IMR-90 (cell line): ENCODE results near the gene FKBP6. TPM values are rescaled to one million over a fixed set of nuclear protein-coding genes. Genes with fewer than 3 reads are reported as not detected.

Source experiments
- ATAC-seq: fragments of 200-7000 bp; cut with Tn5 transposase; 2 replicates; pipeline ENCODE4 v1.9.1; 2020; ENCODE audit warnings: low read depth, mild to moderate bottlenecking, moderate library complexity
- BruUV-seq: library from RNA; stranded (reverse); fragments of 400-500 nt; replicated peaks from 2 replicates; lab custom pipeline; 2021; lab: Mats Ljungman, UMichigan
- CTCF ChIA-PET: fragments of 300-600 bp; formaldehyde crosslinking; extraction: SDS; loops from one replicate; lab custom pipeline; 2021; ENCODE audit warnings: antibody characterized with exemption; lab: Yijun Ruan, JAX
- POLR2A ChIA-PET: fragments of 300-600 bp; sonication (Branson Sonifier 250); formaldehyde crosslinking; loops from one replicate; lab custom pipeline; 2022; ENCODE audit warnings: antibody characterized with exemption; ENCODE audit not compliant: unreplicated experiment; lab: Charles Lee
- DNase-seq: peaks from one replicate; pipeline ENCODE4 v3.0.0; 2013
- H2AFZ ChIP-seq: replicated peaks from 2 replicates; pipeline ENCODE3; 2013; ENCODE audit warnings: low read length, mild to moderate bottlenecking; ENCODE audit not compliant: poor library complexity
- H2AK5ac ChIP-seq: 2 replicates; pipeline ENCODE4 v1.6.1; 2013; ENCODE audit warnings: low read depth, low read length, inconsistent platforms
- H2AK9ac ChIP-seq: replicated peaks from 2 replicates; pipeline ENCODE3; 2013; ENCODE audit warnings: mild to moderate bottlenecking, low read depth, low read length, moderate library complexity; ENCODE audit not compliant: poor library complexity
- H2BK120ac ChIP-seq: 2 replicates; pipeline ENCODE4 v1.6.1; 2013; ENCODE audit warnings: low read depth, low read length, inconsistent platforms
- H2BK15ac ChIP-seq: 3 replicates; pipeline ENCODE4 v1.6.1; 2013; ENCODE audit warnings: low read depth, low read length, inconsistent platforms
- H2BK20ac ChIP-seq: 2 replicates; pipeline ENCODE4 v1.6.1; 2013; ENCODE audit warnings: low read depth, mild to moderate bottlenecking, inconsistent platforms, low read length, moderate library complexity
- H2BK5ac ChIP-seq: 2 replicates; pipeline ENCODE4 v1.6.1; 2013; ENCODE audit warnings: mild to moderate bottlenecking, low read depth, low read length, inconsistent platforms; ENCODE audit not compliant: poor library complexity, severe bottlenecking
- H3K14ac ChIP-seq: replicated peaks from 2 replicates; pipeline ENCODE4 v1.6.1; 2013; ENCODE audit warnings: low read depth, low read length, inconsistent platforms
- H3K18ac ChIP-seq: 2 replicates; pipeline ENCODE4 v1.6.1; 2013; ENCODE audit warnings: low read depth, low read length, control low read depth
- H3K23ac ChIP-seq: 2 replicates; pipeline ENCODE4 v1.6.1; 2013; ENCODE audit warnings: low read depth, low read length, inconsistent platforms
- H3K27ac ChIP-seq: 2 replicates; pipeline ENCODE4 v1.5.1; 2013; ENCODE audit warnings: mild to moderate bottlenecking, control low read depth, low read length; ENCODE audit not compliant: insufficient read depth
- H3K27me3 ChIP-seq: 2 replicates; pipeline ENCODE4 v1.6.1; 2013; ENCODE audit warnings: low read length; ENCODE audit not compliant: control insufficient read depth, insufficient read depth
- H3K36me3 ChIP-seq: 2 replicates; pipeline ENCODE4 v1.6.1; 2013; ENCODE audit warnings: low read length, mixed read lengths; ENCODE audit not compliant: control insufficient read depth, insufficient read depth
- H3K4ac ChIP-seq: 2 replicates; pipeline ENCODE4 v1.6.1; 2013; ENCODE audit warnings: low read depth, low read length, inconsistent platforms
- H3K4me1 ChIP-seq: 2 replicates; pipeline ENCODE4 v1.6.1; 2013; ENCODE audit warnings: low read length, mixed read lengths; ENCODE audit not compliant: control insufficient read depth, insufficient read depth
- H3K4me2 ChIP-seq: 2 replicates; pipeline ENCODE4 v1.6.1; 2013; ENCODE audit warnings: low read depth, mild to moderate bottlenecking, control low read depth, low read length, moderate library complexity
- H3K4me3 ChIP-seq: 2 replicates; pipeline ENCODE4 v1.5.1; 2013; ENCODE audit warnings: low read depth, mild to moderate bottlenecking, control low read depth, low read length, moderate library complexity; ENCODE audit not compliant: insufficient read depth
- H3K56ac ChIP-seq: 2 replicates; pipeline ENCODE4 v1.6.1; 2013; ENCODE audit warnings: low read length, inconsistent platforms; ENCODE audit not compliant: insufficient read depth; ENCODE audit errors: extremely low read depth
- H3K79me1 ChIP-seq, 2 experiments: 2 replicates each; pipeline ENCODE4 v1.6.1; 2013; ENCODE audit warnings: low read length in 2 of 2, inconsistent platforms in 1 of 2, low read depth in 1 of 2
- H3K9ac ChIP-seq: 2 replicates; pipeline ENCODE4 v1.6.1; 2013; ENCODE audit warnings: low read depth, low read length, control low read depth
- H3K9me1 ChIP-seq: 2 replicates; pipeline ENCODE4 v1.6.1; 2013; ENCODE audit warnings: low read length, inconsistent platforms; ENCODE audit not compliant: insufficient read depth
- H3K9me3 ChIP-seq: 2 replicates; pipeline ENCODE4 v1.6.1; 2013; ENCODE audit warnings: low read length; ENCODE audit not compliant: control insufficient read depth, insufficient read depth
- H4K20me1 ChIP-seq: 2 replicates; pipeline ENCODE4 v1.6.1; 2013; ENCODE audit warnings: low read length, inconsistent platforms; ENCODE audit not compliant: insufficient read depth
- H4K5ac ChIP-seq: 2 replicates; pipeline ENCODE4 v1.6.1; 2013; ENCODE audit warnings: mild to moderate bottlenecking, low read depth, low read length, control low read depth
- H4K8ac ChIP-seq, 2 experiments: 2 replicates each; pipeline ENCODE4 v1.6.1; 2013; ENCODE audit warnings: low read depth in 2 of 2, low read length in 2 of 2, control low read depth in 1 of 2, inconsistent platforms in 1 of 2
- H4K91ac ChIP-seq: 2 replicates; pipeline ENCODE4 v1.6.1; 2013; ENCODE audit warnings: low read depth, low read length, inconsistent platforms; ENCODE audit not compliant: insufficient read depth
- BHLHE40 ChIP-seq: fragments of 150-350 bp; IDR thresholded peaks from 2 replicates; pipeline ENCODE4 v1.6.1; 2016; ENCODE audit warnings: mild to moderate bottlenecking, low read depth, low read length
- CEBPB ChIP-seq: IDR thresholded peaks from 2 replicates; pipeline ENCODE4 v1.6.1; 2012; ENCODE audit warnings: low read depth, low read length, improper control_type of control experiment
- CHD1 ChIP-seq: IDR thresholded peaks from 2 replicates; pipeline ENCODE4 v1.6.1; 2012; ENCODE audit warnings: low read depth, low read length, improper control_type of control experiment
- MAFK ChIP-seq: IDR thresholded peaks from 2 replicates; pipeline ENCODE4 v1.6.1; 2012; ENCODE audit warnings: low read depth, low read length, improper control_type of control experiment
- MAZ ChIP-seq: IDR thresholded peaks from 2 replicates; pipeline ENCODE4 v1.6.1; 2012; ENCODE audit warnings: low read depth, mild to moderate bottlenecking, low read length, improper control_type of control experiment, moderate library complexity, borderline replicate concordance
- MXI1 ChIP-seq: IDR thresholded peaks from 2 replicates; pipeline ENCODE4 v1.6.1; 2012; ENCODE audit warnings: low read depth, mild to moderate bottlenecking, low read length, moderate library complexity, borderline replicate concordance
- NFE2L2 ChIP-seq: fragments of 150-350 bp; IDR thresholded peaks from 2 replicates; pipeline ENCODE4 v1.6.1; 2016; ENCODE audit warnings: low read depth, mild to moderate bottlenecking, low read length
- POLR2A ChIP-seq: IDR thresholded peaks from 2 replicates; pipeline ENCODE4 v1.6.1; 2012; ENCODE audit warnings: mild to moderate bottlenecking, low read depth, low read length
- RAD21 ChIP-seq: IDR thresholded peaks from 2 replicates; pipeline ENCODE4 v1.6.1; 2012; ENCODE audit warnings: low read length, improper control_type of control experiment
- RCOR1 ChIP-seq: IDR thresholded peaks from 2 replicates; pipeline ENCODE4 v1.6.1; 2012; ENCODE audit warnings: mild to moderate bottlenecking, low read length, improper control_type of control experiment; ENCODE audit not compliant: insufficient replicate concordance
- RFX5 ChIP-seq: IDR thresholded peaks from 2 replicates; pipeline ENCODE4 v1.8.0; 2012; ENCODE audit warnings: low read depth, mild to moderate bottlenecking, low read length, moderate library complexity
- SMC3 ChIP-seq: fragments of 150-350 bp; IDR thresholded peaks from 2 replicates; pipeline ENCODE4 v1.6.1; 2016; ENCODE audit warnings: low read depth, mild to moderate bottlenecking, antibody characterized with exemption, low read length, moderate library complexity
- WGBS, 2 experiments: methylation state at CpG; one replicate each; pipeline versions ENCODE4 v1.1.5 to v1.1.7; 2013; ENCODE audit warnings: missing lambda C conversion rate in 2 of 2; ENCODE audit not compliant: insufficient read length in 1 of 2; ENCODE audit errors: extremely low coverage in 2 of 2; 5-methylcytosine and 5-hydroxymethylcytosine counted together
- dilution Hi-C: fragments of 300-500 bp; cut with HindIII; formaldehyde crosslinking; loops from one replicate; pipeline ENCODE4 v1.14.3; 2018; ENCODE audit warnings: low sequenced_read_pairs; ENCODE audit not compliant: unreplicated experiment
- in situ Hi-C: fragments of 300-500 bp; cut with MboI; formaldehyde crosslinking; loops from 3 replicates; pipeline ENCODE4 v1.14.3; 2019; ENCODE audit warnings: low sequenced_read_pairs, inconsistent platforms, mixed read lengths
- intact Hi-C: fragments of 100-400 bp; cut with micrococcal nuclease; formaldehyde crosslinking; loops from 2 replicates; pipeline ENCODE4 v1.10.0; 2022
- polyA plus RNA-seq, 3 experiments: library from polyadenylated mRNA; depleted of rRNA; stranded (reverse); fragments of >200 nt; gene quantifications; 2 replicates each; pipeline ENCODE4 v1.2.3, GENCODE V29; 2012; ENCODE audit warnings: low replicate concordance in 1 of 3
- total RNA-seq: library from RNA; depleted of rRNA; stranded (reverse); fragments of >200 nt; gene quantifications from 2 replicates; pipeline ENCODE4 v1.2.3, GENCODE V29; 2012
- TF ChIP-seq, protein P1 (sequence below): conservative IDR thresholded peaks from 2 replicates; pipeline ENCODE4 v1.5.1; 2012; ENCODE audit warnings: mild to moderate bottlenecking, low read depth, low read length, improper control_type of control experiment
- TF ChIP-seq, protein P2 (sequence below): fragments of 150-350 bp; IDR thresholded peaks from 2 replicates; pipeline ENCODE4 v1.6.1; 2016; ENCODE audit warnings: low read depth, mild to moderate bottlenecking, low read length, moderate library complexity, borderline replicate concordance
- TF ChIP-seq, protein P3 (sequence below): fragments of 150-350 bp; IDR thresholded peaks from 2 replicates; pipeline ENCODE4 v1.6.1; 2017; ENCODE audit warnings: mild to moderate bottlenecking, antibody characterized with exemption, low read length, low read depth

Gene FKBP6
- total and polyA plus RNA-seq, 2 of the 4 experiments (the other 2 are of a cell fraction): not detected

DNA sequence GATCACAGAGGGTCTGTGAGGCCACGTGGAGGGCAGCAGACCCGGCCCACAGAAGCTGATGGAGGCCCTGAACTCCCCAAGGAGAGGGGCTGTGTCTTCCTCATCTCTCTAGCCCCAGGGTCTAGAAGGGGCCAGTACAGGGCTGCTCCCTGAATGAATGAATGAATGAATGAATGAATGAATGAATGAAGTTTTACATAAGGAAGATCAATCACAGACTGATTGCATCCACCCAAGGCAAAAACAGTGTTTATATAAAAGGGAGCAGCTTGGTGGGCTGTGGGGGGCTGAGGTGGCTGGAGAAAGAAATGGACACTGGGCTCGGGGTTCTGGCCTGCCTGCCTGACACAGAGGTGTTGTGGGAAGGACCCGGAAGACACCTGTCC is 14.4 kb upstream of the FKBP6 start:
- Histone ChIP-seq H2BK15ac (no peak overlapping the region), H3K56ac (no peak overlapping the region), H3K9me1 (peaks cover 7% of the 10 kb centered on the region), H3K36me3 (no peaks in the 10 kb centered on the region), H3K23ac (no peak overlapping the region), H2BK20ac (no peak overlapping the region), H3K14ac (no peak overlapping the region), H2AK9ac (no peak overlapping the region), H3K27ac (no peak overlapping the region), H4K20me1 (no peaks in the 10 kb centered on the region), H3K4ac (no peak overlapping the region), H3K9me3 (no peaks in the 10 kb centered on the region), H4K91ac (no peak overlapping the region), H2BK120ac (no peak overlapping the region), H2AFZ (no peak overlapping the region), H3K9ac (no peak overlapping the region), H3K4me2 (no peak overlapping the region), H2BK5ac (no peak overlapping the region), H2AK5ac (no peak overlapping the region), H4K5ac (no peak overlapping the region), H3K4me1 (no peaks in the 10 kb centered on the region), H3K18ac (no peak overlapping the region), H3K4me3 (no peak overlapping the region), H3K79me1 (peaks cover 5 to 10% of the 10 kb centered on the region in 2 experiments), H3K27me3 (peaks cover 3% of the 10 kb centered on the region), H4K8ac (no peak overlapping the region)
- no peak for TF ChIP-seq RFX5
- TF ChIP-seq RAD21: no peak
- no peak for TF ChIP-seq MXI1
- no peak for TF ChIP-seq BHLHE40
- TF ChIP-seq POLR2A: no peak
- TF ChIP-seq, protein P1, sequence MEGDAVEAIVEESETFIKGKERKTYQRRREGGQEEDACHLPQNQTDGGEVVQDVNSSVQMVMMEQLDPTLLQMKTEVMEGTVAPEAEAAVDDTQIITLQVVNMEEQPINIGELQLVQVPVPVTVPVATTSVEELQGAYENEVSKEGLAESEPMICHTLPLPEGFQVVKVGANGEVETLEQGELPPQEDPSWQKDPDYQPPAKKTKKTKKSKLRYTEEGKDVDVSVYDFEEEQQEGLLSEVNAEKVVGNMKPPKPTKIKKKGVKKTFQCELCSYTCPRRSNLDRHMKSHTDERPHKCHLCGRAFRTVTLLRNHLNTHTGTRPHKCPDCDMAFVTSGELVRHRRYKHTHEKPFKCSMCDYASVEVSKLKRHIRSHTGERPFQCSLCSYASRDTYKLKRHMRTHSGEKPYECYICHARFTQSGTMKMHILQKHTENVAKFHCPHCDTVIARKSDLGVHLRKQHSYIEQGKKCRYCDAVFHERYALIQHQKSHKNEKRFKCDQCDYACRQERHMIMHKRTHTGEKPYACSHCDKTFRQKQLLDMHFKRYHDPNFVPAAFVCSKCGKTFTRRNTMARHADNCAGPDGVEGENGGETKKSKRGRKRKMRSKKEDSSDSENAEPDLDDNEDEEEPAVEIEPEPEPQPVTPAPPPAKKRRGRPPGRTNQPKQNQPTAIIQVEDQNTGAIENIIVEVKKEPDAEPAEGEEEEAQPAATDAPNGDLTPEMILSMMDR: no peak
- TF ChIP-seq SMC3: no peak
- TF ChIP-seq MAZ: no peak
- TF ChIP-seq, protein P2, sequence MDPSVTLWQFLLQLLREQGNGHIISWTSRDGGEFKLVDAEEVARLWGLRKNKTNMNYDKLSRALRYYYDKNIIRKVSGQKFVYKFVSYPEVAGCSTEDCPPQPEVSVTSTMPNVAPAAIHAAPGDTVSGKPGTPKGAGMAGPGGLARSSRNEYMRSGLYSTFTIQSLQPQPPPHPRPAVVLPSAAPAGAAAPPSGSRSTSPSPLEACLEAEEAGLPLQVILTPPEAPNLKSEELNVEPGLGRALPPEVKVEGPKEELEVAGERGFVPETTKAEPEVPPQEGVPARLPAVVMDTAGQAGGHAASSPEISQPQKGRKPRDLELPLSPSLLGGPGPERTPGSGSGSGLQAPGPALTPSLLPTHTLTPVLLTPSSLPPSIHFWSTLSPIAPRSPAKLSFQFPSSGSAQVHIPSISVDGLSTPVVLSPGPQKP: no peak
- no peak for TF ChIP-seq NFE2L2
- no peak for TF ChIP-seq MAFK
- TF ChIP-seq CEBPB: no peak
- TF ChIP-seq, protein P3, sequence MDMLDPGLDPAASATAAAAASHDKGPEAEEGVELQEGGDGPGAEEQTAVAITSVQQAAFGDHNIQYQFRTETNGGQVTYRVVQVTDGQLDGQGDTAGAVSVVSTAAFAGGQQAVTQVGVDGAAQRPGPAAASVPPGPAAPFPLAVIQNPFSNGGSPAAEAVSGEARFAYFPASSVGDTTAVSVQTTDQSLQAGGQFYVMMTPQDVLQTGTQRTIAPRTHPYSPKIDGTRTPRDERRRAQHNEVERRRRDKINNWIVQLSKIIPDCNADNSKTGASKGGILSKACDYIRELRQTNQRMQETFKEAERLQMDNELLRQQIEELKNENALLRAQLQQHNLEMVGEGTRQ: no peak
- no peak for TF ChIP-seq RCOR1
- TF ChIP-seq CHD1: no peak
- ATAC-seq (no peak), DNase-seq (no peak)
- dilution Hi-C loops: no loop called here
- 90% methylated on average over 2 of the region's 4 CpGs; no CpG with 5 or more reads in 1 of the 2 experiments for WGBS, 2 experiments
- CTCF ChIA-PET: no interaction called here
- BruUV-seq: no TSS peak
- POLR2A ChIA-PET: no interaction called here
- intact Hi-C loops: no loop called here
- in situ Hi-C loops: no loop called here
